GM18858 (cell line): ENCODE measurements around the gene CLCNKB.

Experiments
- ATAC-seq: cut with Tn5 transposase; IDR thresholded peaks from one replicate; pipeline ENCODE4 v1.9.1; 2021; ENCODE audit not compliant: unreplicated experiment

CLCNKB gene

GRCh38 chr1:16091296-16091695, 47.7 kb downstream of the CLCNKB start:
- ATAC-seq, result no peak

- no peak for ATAC-seq
These were observed 48.7 kb downstream of the CLCNKB start for GRCh38 chr1:16092097-16092922.

- no peak for ATAC-seq
These were observed 49.4 kb downstream of the CLCNKB start for GRCh38 chr1:16092923-16093511.

- no peak for ATAC-seq
These were observed 50.0 kb downstream of the CLCNKB start for GRCh38 chr1:16093611-16094010.

GRCh38 chr1:16094453-16095158, 51.0 kb downstream of the CLCNKB start:
- no peak for ATAC-seq

- no peak for ATAC-seq
These were observed 51.9 kb downstream of the CLCNKB start for GRCh38 chr1:16095447-16095846.

- ATAC-seq, result no peak
These were observed 55.8 kb downstream of the CLCNKB start for GRCh38 chr1:16099412-16099811.

GRCh38 chr1:16101623-16102022, 58.0 kb downstream of the CLCNKB start:
- ATAC-seq, result no peak
